Jurkat, Clone E6-1 (cell line): ENCODE results near the gene BRINP3. TPM values are rescaled to one million over a fixed set of nuclear protein-coding genes. Genes with fewer than 3 reads are reported as not detected.
"Not testable (repeated sequence)": the region's sequence is repeated elsewhere in the genome, so short reads cannot be mapped to it uniquely, and the experiment has no call there.

Source experiments
- DNase-seq: peaks from one replicate; pipeline ENCODE4 v3.0.0-alpha.2; 2011; ENCODE audit warnings: low read depth, low spot score
- H3K4me3 ChIP-seq: 2 replicates; pipeline ENCODE4 v1.5.1; 2011; ENCODE audit warnings: mild to moderate bottlenecking, low read length, control low read depth, moderate library complexity
- polyA plus RNA-seq: library from polyadenylated mRNA; unstranded; fragments of >200 nt; gene quantifications from one replicate; pipeline ENCODE4 v1.2.1, GENCODE V29; 2012; ENCODE audit warnings: missing spikeins; ENCODE audit not compliant: insufficient read length, insufficient read depth

The BRINP3 gene
- polyA plus RNA-seq: not detected

DNA sequence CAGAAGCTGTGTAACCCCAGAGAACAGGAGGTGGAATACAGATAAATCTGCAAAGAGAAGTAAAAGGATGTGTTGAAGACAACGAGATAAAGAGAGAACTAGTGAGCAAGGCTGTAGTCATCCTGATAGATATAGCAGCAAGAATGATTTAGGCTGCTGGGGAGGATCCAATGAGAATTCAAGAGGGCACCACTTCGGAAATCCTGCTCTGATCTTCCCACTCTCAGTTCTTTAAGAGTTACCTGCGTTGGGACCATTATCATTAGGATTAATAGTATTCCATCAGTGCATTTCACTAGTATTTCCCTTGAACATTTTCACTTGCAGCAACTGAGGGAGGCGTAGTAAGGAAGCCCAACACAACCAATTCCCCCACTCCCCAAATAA is at the start of gene BRINP3:
BRINP3 (minus strand) TSS at position 103 of the 387 bp plus-strand sequence.
- H3K4me3 ChIP-seq: no peak within 1 kb of the TSS
- no peak for DNase-seq

- H3K4me3 ChIP-seq: no peak overlapping the region
- no peak for DNase-seq
Measured at GRCh38 chr1:190511554-190511953, 33.9 kb upstream of the BRINP3 start.

DNA sequence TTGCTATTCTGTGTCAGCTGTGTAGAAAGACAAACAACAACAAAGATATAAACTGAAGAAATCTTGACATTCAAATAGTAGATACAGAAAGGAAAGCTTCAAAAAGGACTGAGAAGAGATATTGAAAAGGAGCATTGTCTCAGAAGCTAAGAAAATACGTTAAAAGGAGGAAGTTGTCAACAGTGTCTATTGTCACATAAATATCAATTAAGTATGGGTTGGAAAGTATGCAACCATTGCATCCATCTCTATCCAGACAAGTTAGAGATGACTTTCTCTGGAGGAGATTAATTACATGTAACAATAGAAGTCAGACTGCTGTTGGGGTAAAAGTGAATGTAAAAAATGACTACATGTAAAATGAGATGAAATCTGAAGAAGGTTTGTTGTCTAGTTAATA is 29.7 kb upstream of the BRINP3 start:
- no peak for DNase-seq

GRCh38 chr1:190504539-190504938 is 26.9 kb upstream of the BRINP3 start:
- not testable (repeated sequence) for H3K4me3 ChIP-seq

More for the DNA sequence above, 29.7 kb upstream of the BRINP3 start:
- H3K4me3 ChIP-seq: no peak overlapping the region

GRCh38 chr1:190497565-190497964 is 19.9 kb upstream of the BRINP3 start:
- DNase-seq: no peak
- H3K4me3 ChIP-seq: no peak overlapping the region

More at GRCh38 chr1:190504539-190504938, 26.9 kb upstream of the BRINP3 start:
- not testable (repeated sequence) for DNase-seq

DNA sequence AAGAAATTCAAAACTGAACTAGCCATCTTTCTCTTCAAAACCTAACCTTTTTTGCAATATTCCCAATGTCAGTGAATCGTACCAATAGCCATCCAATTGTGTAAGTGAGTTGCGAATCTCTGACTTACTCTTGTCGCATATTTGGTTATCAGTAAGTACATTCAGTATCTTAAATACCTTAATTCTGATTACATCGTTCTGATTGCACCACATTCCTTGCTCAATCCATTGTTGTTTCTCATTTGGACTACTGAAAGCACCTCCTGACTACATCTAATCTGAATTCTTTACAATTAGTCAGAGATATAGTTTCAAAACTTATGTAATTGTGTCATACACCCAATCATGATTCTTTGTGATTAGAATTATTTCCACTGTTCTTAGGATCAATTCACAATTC is 16.8 kb upstream of the BRINP3 start:
- no peak overlapping the region for H3K4me3 ChIP-seq
- no peak for DNase-seq

GRCh38 chr1:190491404-190491803 is 13.7 kb upstream of the BRINP3 start:
- no peak for DNase-seq
- no peak overlapping the region for H3K4me3 ChIP-seq

DNA sequence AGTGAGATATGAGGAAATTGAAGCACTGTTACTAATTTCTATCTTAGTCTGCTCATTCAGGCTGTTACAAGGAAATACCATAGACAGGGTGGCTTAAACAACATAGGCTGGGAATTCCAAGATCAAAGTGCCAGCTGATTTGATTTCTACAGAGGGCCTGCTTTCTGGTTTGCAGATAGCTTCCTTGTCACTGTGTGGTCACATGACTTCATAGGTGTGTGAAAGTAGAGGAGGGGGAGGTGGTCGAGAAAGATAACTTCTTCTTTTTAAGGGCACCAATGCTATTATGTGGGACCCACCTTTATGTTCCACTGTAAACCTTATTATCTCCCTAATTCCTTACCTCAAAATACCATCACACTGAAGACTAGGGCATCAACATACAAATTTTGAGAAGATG is 6.4 kb upstream of the BRINP3 start:
- DNase-seq: no peak
- no peak overlapping the region for H3K4me3 ChIP-seq

GRCh38 chr1:190480231-190480630 is 2.6 kb upstream of the BRINP3 start:
- no peak for DNase-seq
- H3K4me3 ChIP-seq: no peak overlapping the region

DNA sequence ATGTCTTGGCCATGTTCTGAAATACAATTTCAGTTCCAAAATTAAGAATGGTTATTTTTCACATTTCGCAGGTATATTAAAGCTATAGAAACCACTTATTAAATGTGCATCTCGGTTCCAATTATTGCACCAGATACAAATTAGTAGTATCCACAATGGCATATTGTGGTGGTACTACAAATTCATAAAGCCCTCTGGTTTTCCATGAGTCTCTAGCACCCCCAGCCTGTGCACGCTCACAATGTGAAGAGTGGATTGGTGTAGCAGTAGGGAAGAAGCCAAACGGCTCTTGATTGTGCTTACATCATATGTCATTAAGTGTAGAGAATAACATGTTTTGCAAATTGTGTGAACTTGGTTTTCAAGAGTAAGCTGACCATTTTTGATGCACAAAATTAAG is 1.9 kb upstream of the BRINP3 start:
- H3K4me3 ChIP-seq: no peak overlapping the region
- no peak for DNase-seq

- no peak overlapping the region for H3K4me3 ChIP-seq
- no peak for DNase-seq
Measured at GRCh38 chr1:190479050-190479397, 1.4 kb upstream of the BRINP3 start.

DNA sequence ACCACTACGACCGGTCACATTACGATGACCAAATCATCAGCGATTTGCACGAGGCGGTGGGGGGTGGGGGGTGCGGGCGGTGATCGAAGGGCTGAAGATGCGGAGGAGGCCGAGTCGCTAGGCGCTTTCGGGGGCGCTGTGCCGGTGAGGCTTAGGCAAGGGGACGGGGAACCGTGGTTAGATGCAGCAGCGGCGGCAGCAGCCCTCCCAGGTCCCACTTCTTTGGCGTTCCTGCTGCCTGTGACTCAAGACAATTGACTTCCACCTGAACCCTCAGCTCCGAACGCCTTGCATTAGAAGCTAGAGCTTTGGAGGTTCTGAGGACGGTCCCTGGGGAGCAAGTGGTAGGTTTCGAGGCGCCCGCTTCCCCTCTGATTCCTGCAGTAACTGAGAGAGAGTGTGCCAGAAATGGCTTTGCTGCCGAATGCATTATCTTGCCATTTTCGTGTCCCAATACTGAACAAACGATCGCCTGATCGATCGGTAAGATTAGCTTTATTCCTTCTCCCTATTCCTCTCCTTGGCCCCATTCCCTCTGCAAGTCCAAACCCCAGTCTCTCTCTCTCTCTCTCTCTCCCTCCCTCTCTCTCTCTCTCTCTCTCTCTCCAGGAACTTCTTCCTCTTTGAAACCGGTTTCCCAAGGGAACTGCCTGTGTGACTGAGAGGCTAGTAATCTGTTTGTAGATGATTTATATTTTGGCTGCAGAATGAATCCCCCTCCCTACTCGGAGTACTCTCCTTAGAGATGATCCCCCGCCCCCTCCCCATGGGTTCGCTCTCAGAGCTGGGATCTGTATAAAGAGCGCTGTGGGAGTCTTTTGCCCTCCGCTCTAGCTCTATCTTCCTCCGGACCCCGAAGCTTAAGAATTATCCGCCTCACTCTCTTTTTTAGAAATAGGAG is 735 bp upstream of the BRINP3 start:
- no peak overlapping the region for H3K4me3 ChIP-seq
- DNase-seq: no peak

- DNase-seq: no peak
Measured at GRCh38 chr1:190476806-190477205, 858 bp downstream of the BRINP3 start.

GRCh38 chr1:190476321-190476720 is 1.3 kb downstream of the BRINP3 start:
- no peak overlapping the region for H3K4me3 ChIP-seq
- DNase-seq: no peak

More at GRCh38 chr1:190476806-190477205, 858 bp downstream of the BRINP3 start:
- no peak overlapping the region for H3K4me3 ChIP-seq

DNA sequence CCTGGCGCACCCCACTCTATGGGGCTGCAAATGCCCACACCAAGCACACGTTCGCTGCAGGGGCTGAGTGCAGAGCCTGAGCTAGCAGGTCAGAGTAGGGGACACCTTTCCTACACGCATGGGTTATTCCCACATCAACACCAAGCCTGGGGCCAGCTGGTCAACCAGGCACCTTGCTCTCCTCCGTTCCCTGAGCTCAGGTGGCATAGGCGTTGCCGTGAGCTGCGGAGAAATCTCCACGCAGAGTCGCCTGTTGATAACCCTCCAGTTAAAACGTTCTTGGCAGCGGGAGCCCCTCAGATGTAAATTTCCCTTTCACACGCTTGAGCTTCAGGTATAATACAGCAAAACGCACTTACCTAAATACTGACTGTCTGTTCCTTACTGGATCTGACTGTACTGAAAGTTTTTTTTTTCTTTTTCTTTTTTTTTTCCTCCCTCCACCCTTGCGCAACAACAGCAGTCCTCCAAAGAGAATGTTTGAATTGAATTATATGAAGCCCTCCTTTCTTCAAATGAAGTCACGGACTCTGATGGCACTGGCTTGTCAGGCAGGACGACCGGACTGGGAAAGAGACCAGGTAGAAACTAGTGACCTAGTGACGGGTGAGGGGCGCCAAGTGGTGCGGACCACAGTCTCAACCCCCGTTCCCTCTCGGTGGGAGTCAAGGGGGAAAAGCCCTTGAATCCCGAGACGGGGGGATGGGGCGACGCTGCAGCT is 2.1 kb downstream of the BRINP3 start:
- DNase-seq: no peak
- H3K4me3 ChIP-seq: no peak overlapping the region

DNA sequence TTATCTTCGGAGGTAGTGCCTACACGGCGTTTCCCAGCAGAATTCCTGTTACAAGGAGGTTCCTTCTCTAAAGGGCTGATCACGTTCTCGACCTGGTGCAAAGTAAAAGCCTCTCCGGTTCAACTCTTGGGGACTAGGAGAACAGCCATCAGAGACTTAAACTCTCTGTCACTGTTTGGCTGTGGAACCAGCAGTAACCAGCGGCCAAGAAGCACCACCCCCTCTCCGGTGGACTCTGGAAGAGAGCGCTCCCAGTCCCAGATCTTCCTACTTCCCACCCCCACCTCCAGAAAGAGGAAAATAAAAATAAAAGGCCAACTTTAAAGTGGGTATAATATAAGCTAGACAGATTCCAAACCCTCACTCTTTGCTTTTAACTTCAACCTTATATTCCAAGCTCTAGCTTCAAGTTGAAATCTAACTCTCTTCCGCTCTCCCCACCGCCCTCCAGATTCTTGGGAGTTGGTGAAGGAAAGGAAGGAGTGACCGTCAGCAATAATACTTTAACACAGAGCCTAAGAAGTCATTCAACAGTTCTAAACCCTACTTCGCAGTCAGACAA is 2.9 kb downstream of the BRINP3 start:
- no peak for DNase-seq
- H3K4me3 ChIP-seq: no peak overlapping the region

DNA sequence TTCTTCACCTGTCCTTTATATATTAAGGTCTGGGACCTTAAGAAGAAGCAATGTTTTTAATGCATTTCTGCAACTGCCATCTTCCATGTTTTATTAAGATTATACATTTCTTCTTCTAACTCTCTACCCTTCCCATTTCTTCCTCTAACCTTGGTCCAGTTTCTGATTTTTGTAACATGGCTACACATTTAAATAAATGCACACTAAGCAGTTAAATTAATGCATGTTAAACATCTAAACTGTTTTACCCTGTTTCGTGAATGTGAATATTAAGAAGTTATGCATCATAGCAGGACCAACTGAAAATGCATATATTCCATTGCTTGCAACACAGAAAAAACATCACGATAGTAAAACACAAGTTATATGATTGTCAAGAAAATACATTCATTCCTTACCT is 3.7 kb downstream of the BRINP3 start:
- no peak overlapping the region for H3K4me3 ChIP-seq
- no peak for DNase-seq

DNA sequence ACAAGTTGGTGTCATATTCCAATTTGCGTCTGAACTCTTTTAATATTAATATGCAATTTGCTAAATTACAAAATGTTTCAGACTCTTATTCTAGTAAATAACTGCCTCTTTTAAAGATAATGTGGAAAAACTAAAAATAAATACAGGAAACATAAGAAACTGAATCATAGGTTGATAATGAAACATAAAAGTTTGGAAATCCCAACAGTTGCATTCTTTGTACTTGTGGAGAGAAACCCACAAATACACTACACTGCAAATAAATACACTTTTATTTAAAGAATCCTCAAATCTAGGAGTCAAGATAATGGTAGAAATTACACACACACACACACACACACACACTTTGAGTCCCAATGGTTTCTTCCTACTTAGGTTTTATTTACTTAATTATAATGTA is 5.2 kb downstream of the BRINP3 start:
- no peak for DNase-seq
- no peak overlapping the region for H3K4me3 ChIP-seq

DNA sequence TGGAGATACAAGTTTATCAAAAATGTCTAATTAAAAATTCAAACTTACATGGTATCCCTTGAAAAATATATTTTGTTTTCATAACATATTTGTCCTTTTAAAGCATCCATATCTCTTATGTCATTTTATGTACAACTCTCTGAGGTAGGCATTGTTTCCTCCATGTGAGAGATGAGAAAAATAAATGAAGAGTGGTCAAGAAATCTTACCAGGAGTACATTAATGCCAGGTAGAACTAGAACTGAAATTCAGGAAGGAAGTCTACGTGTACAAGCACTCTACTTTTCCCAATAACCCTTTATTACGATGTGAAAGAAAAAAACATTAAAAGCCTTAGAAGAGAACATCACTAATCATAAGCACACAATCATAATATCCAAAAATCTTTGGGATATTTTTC is 5.6 kb downstream of the BRINP3 start:
- no peak overlapping the region for H3K4me3 ChIP-seq
- no peak for DNase-seq

- H3K4me3 ChIP-seq: no peak overlapping the region
- no peak for DNase-seq
Measured at GRCh38 chr1:190464690-190465089, 13.0 kb downstream of the BRINP3 start.
